ENCODE results near the gene RGMB.

The RGMB gene

DNA sequence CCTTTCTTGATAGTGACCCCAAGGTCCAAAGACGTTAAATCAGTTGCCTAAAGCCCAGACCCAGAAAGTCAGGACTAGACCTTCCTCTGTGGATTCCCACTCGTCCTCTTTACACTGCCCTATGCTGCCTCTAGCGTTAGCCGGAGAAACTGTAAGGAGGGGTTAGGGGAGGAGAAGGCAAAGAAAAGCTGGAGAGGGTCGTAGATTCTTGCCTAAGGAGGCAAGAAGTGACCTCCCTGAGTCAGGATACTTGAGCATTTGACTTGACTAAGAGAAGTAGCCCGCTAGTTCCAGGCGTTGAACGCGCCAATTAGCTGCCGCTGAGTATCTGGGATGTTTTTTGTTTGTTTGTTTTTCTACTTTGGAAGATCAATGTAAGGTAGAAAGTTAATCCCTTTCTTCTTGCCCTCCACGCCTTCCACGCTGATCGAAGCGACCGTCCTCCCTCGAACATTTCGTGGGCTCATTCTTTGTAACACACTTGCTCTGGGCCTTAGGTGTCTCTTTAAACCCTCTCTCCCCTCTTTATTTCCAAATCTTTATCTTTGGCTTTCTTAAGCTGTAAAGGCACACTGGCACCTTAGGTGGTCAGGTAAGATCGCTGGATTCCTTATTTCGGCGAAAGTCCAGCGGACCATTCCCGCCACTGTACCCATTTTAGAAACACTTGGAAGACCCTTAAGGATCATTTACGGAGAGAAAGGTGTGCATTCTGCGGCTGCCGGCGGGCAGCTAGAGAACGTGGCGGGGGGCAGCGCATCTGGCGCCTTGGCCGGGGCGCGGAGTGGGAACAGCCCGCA lies 5.1 kb upstream of the RGMB start:
- peak; percentile 25 for DNase-seq

DNA sequence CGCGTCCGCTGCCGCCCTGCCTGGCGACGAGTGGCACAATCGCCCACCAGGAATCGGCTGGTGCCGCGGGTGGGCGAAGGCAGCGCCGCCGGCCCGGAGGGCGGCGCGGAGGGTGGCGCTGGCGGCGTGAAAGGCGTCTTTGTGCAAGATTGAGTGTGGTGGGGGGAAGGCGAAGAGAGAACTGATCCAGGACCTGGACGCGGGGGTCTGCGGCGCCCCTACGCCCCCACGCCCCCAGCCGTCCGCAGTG lies 4.6 kb upstream of the RGMB start:
- no peak for DNase-seq

DNA sequence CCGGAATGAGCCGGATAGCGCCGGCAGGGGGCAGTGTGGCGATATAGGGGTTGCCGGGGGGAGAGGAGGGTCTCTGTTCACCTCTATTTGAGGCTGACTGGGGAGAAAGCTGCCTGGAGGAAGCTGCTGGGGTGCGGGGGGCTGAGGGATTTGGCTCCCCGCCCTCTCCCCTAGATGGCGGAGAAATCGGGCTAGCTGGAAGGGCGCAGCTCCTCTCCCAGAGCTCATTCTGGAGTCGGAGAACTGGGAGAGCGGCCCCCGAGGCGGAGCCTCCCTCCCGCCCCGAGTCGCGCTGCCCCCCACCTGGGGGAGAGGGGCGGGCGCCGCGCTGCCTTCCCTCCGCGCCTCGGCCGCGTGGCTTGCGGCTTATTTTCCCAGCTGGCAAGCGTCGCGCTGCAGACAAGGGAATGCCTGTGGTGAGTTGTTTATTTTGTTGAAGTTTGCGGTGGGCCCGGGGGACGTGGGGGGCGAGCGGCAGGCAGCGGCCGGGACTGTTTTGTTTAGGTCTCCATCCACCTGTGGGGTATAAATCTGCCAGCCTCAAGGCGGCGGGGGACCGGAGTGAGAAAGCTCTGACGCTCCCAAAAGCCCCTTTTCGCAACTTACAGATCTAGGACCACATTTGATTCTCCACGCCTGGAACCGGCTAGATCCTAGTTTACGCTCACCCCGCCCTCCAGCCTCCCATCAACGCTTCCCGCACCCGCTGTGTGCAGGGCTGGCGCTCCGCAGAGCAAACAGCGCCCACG lies 4.1 kb upstream of the RGMB start:
- no peak for DNase-seq

DNA sequence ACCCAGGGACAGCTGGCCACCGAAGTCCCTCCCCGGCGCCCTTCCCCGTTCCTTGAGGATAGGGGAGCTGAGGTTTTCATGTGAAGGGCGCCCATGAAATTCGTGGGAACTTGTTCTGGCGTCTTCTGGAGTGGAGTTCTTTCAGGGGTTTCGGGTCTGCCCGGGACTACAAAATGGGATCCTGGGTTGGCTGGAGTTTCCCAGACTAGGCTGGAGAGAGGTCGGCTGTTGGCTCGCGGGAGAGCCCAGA lies 3.6 kb upstream of the RGMB start:
- no peak for DNase-seq

DNA sequence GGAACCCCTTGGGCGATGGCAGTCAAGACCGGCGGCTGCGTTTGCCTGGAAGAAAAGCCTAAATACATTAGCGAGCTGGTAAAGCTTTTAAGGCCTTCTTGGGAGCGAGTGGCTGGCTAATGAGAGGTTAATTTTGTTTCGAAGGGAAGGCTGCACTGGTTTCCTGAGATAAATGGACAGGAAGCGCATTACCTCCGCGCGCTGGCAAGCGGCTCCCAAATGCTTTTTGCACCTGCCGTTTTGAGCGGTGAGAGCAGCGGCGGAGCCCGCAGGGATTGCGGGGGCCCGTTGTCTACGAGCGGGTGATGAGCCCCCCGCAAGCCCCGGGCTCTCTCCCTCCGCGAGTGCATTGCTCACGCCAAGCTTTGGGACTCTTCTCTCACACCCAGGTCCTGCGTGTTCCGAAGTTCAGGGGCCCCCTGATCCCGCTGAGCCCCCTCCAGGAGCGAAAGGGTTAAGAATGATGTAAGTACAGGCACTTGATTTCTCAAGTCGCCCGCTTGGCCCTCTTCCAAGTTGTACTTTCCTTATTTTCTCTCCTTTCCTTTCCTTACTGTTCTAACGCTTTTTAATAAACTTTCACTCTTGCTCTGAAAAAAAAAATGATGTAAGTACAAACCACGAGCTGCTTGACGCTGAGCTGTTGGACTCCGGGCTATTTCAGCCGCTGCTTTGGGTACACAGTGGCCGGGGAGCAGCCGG lies 3.1 kb upstream of the RGMB start:
- peak; percentile 57 for DNase-seq

DNA sequence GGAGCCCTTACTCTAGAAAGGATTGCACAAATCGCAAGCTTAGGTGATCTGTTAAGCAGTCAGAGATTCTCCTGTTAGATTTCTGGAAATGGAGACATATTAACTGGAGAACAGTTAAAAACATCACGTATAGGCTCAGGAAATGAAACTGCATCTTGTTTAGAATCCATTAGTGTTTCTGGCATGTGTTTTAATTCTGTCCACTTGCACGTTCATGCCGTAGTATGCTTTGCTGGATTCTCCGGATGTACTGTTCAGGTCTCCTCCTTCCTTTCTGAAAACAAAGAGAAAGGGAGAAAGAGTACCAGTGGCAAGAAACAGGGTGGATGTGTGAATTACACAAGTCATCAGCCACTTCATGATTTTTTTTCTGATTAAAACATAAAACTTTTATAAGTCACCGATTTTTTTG lies 2.5 kb upstream of the RGMB start:
- DNase-seq, result peak; percentile 57

DNA sequence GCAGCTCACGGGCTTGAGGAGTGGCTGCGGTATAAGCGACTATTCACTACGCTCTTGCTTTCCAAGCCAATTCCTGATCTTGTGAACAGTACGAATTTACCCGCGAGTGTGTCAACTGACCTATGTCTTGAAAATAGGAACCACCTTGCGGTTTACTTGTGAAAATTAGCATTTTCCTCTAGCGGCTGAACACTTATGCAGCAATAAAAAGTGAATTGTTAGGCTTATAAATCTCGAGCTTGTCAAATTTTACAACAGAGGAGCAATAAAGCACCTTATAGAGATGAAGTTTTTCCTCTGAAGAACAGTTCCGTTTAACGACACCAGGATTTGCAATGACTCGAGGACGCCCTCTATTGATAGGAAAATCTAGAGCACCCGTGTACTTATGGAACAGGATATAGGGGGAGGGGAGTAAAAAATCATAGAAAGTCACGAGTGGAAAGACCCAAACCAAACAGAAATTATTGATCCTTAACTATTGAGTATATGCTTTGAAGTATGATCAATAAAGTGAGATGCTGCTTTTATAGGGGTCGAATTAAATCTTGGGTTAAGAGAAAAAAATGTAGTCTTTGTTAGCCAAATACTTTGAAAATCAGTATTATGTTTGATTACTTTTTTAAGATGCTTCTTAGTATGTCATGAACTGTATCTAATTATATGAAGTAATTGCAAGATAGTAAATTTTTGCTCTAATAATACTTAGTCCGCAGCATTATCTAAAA lies 1.9 kb upstream of the RGMB start:
- DNase-seq, result peak; percentile 62

DNA sequence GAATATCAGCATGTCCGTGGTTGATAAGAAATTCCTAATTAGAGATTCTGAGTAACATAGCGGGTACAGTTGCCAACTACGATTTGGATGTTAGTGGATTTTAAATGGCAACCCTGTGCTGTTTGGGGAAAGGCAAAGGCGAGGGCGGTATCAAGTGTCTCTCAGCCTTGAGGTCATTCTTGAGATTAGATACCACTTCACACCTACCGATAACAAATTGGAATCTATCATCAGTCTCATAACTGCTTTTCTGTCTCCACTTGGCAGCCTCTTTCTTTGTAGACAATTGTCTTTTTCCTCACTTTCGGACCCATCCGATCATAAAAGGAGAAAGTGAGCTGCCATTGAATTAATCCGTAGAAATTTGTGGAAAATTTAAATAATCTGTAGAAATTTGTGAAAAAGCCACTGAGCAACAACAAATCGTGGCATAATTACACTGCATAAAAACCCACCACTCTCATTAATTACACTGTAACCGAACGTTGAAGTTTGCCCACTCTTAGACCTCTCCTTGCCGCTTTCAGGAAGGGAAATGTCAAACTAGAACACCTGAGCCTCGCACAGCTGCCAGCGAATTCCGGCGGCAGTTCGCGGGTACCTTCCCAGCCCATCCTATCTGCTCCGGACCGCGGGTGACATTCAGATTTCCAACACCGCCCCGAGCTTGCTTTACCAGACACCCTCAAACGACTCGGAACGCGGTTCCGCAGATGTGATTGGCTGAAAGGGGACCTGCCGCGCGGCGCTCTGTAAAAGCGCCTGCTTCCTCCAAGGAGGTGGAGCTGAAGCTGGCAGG lies 849 bp upstream of the RGMB start:
- peak; percentile 85 for DNase-seq

DNA sequence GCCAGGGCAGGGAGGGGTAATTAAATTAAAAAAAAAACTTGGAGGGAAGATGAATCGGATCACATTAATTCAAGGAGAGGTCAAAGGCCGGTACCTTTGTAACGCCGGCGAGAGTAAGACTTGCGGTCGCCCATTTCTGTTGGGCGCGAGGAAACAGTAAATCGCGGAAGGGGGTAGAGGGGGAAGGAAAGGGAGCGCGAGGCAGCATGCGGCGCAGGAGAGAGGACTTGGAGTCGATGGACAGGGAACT lies 324 bp upstream of the RGMB start:
- DNase-seq, result peak; percentile 85

DNA sequence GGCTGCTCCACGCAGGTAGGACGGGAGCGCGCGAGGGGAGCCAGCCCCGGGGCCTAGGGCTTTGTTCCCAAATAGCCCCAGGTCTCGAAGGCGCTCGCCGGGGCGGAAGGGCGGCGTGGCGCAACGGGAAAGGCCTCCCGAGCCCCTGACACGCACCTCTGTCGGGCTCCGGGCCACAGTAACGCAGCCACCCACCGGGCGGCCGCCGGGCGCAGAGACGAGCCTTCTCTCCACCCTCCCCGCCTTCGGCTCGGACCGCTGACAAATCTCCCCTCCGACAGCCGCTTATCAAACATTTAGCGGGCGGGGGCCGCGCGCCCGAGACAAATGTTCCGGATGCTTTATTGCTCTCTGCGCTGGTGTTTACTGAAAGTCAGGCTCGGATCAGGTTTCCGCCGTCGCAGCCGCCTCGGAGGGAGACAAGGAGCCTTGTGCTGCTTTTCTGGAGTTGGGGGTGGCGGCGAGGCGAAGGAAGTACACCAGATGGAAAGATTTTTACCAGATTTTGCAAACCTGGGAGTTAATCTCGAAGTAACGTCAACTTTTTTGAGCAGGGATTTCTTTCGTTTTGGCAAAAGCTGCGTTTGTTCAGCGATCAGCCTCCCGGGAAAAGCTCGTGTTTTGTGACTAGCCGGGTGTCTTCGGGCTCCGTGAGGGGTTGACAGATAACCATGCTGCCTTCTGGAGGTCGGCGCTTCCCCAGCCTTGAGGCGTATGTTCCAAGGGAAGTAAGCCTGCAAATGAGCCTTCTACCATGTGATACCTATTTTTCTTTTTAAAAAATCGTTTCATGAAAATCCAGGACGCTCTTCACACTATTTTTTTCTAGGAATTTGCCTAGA lies 950 bp downstream of the RGMB start:
- peak; percentile 31 for DNase-seq

DNA sequence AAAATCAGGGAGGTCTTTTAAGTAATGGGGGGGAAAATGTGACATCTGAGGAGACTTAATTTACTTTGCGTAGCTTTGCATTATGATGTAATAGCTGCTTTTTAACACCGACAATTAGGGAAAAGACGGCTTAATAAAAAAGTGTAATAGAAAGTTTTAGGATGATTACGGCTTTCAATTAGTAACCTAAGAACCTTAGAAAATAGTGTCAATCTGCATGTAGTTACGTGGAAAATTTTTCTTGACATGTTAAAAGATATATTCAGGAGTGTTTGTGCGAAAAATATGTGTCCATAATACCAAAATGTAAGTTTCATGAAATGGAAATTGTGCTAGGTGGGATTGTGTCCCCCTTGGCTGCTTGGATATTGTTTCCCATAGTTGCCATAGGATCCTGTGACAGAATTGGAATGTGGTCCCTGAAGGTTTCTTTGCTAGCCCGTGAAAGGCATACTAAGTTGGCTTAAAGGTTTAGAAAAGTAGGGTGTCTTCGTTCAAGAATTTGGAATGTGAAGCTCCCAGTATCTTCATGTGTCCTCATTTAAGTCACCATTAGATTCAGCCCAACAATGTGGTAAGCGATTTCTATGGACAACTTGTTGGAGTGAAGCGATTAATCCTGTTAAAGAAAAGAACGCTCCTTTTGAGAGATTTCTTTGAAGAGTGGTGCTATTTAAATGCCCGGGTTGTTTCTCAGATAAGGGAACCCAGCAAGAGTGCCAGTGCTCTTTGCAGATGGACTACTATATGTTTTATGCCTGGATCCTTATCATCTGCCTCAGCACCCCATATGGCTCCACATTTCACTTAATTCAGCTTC lies 2.0 kb downstream of the RGMB start:
- no peak for DNase-seq

DNA sequence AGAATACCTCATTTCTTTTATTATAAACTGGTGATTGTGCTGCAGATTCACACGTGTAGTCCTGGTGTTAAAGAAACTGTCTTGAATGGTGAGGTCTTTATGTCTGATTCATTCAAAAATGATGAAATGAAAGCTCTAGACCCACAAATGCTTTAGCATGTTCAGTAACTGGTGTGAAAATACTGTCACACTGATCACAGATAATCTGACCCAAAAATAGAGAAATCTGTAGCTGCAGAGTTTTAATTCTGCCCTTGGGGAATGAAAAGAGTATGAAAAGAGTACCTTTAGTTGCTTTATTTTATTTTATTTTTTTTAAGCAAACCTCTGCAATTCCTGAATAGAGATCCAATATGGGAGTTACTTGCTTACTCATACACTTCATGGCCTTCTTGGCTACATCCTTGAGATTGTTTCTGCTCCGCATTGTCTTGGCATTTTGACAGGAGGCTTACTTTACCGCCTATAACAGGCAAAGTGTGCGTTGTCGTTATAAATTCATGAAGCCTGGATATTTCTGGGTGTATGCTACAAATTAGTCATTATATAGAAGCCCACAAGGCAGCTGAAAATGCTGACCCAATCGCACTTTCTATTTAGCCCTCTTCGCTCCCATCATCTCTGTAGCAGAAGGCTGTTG lies 2.7 kb downstream of the RGMB start:
- peak; percentile 52 for DNase-seq

DNA sequence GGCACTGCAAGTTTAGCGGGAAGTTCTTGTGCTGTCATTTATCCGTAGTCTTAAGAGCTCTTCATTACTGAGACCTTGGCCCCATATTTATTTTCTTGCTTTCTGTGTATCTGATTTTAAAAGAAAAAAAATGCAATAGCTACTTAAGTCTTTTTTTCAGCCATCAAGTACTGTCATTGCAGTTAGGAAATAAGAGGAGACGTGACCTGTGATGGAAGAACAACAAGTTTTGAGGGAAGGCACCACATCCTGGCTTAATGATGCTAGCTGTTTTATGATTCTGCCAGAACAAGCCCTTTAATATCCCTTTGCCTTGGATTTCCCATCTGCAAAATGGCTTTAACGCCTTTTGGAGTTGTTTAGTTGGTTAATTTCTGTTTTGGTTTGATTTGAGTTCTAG lies 3.8 kb downstream of the RGMB start:
- DNase-seq, result peak; percentile 66

DNA sequence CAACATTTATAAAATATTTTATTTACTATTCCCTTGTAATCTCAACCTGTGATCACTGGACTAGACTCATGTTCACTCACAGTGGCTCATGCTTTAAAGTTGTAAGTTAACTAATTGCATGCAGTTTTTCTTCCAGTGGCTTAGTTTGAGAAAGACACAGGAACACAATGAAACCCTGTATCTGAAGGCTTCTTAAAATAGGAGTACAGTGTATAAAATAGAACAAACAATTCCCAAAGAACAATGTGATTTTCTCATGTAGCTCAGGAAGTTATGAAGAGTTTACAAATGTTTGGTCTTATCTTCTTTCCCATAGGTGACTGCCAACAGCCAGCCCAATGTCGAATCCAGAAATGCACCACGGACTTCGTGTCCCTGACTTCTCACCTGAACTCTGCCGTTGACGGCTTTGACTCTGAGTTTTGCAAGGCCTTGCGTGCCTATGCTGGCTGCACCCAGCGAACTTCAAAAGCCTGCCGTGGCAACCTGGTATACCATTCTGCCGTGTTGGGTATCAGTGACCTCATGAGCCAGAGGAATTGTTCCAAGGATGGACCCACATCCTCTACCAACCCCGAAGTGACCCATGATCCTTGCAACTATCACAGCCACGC lies 5.9 kb downstream of the RGMB start:
- DNase-seq, result no peak

DNA sequence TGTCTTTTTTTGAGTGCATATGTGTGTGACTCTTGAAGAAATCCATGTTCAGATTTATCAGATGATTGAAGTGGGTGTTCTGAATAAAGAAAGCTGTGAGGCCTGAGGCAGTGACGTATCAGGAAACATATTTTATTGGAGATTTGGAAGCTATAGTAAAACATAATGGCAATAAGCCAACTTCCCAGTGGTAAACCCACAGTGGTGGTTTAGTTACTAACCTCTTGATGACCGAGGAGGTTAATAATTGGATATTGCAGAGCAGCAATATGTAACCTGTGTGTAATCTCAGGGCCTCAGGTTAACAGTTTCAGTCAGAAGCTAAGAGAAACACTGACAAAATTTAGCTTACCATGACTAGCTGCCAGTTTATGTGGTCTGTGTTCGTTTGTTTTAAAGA lies 6.9 kb downstream of the RGMB start:
- no peak for DNase-seq

DNA sequence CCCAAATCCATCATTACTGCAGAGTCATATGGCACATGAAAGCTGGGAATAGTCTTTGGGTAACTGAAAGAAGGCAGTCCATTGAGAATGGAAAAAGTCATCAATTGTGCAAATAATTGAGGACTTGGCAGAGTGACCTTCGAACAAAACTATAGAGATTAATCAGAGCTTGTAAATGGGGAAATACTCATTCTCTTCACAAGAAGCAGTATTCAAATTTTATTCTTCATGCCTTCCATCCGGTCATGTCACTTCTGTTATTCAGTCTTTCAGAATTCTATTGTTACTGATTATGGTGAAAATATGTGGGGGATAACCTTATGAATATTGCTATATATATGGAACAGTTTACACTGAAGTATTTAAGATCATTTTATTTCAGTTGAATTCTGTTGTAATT lies 8.1 kb downstream of the RGMB start:
- DNase-seq, result no peak

DNA sequence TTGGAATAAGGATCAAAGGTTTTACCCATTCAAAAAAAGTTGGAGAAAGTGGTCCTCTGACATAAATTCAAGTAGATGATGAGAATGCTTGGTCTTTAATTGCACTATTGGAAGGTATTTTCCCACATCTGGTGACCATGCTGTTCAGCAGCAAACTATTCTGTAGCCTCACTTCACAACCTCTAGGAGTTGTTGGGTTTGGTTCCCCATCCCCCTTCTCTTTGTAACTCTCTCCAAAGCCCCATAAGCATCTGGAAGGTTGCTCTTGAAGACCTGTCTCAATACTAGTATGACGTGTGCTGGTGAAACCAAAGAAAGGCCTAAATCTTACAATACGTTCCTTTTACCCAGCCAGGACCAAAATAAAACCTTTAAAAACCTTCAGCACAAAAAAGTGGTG lies 8.5 kb downstream of the RGMB start:
- DNase-seq, result no peak

DNA sequence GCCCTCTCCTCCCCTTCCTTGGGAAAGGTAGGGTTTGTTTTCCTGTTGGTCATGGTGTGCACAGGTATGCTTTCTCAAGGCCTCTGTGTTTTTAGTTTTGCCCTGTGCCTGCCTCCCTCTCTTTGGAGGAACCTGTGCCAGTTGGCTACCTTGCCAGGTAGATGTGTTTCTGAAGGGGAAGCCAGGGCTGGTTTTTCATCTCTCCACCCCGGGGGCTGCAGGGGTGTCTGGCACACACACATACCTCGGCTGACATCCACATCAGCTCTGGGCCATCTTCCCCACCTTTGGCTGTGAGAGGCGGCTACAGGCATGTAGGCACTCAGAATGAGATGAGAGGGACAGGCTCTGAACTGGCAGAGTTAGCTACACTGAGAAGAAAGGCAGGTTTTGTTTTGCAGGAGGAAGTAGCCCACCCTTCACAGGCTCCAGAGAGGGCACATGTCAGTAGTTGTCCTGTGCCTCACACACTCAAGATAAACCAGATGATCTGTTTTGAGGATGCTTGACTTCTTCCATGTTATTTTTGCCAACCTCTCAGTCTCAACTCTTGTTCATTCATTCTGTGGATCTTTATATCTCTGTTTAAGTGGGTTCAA lies 9.7 kb downstream of the RGMB start:
- no peak for DNase-seq

DNA sequence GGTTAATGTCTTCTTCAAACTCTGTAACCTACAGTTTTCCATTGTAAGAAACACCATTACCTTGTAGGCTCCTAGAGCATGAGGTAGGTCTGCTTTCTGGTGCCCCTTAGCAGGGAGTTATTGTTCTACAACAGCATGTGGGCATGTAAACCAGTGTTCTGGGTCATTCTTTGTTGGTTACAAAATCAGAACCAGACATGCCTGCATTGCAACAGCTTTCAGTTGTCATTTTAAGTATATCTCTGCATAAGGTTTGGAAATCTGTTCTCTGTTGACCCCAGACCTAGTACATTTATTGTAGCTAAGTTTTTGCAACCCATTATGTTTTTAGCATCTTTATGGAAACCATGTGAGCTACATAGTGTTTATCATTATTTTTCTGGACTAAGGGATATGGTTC lies 10.9 kb downstream of the RGMB start:
- DNase-seq, result no peak

DNA sequence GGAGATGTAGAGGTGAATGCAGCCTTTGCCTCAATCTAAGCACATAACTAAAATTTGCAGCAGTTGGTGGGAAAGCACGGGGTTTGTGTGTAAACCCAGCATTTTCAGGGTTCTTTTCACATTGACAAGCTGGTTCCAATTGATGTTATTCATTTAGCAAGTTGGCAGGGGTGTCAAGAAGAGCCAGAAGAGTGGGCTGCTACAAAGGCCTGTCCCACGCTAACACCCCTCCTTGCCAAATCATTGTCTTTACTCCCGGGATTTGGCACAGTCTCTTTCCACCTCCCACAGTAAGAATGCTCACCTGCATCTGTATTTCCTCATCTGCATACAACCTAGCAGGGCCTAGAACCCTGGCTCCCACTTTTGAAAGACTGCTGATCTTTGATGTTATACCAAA lies 11.8 kb downstream of the RGMB start:
- DNase-seq, result no peak
